IMR-90 (cell line): ENCODE results near the gene UST. TPM values are rescaled to one million over a fixed set of nuclear protein-coding genes. Genes with fewer than 3 reads are reported as not detected.

Source experiments
- ATAC-seq: fragments of 200-7000 bp; cut with Tn5 transposase; 2 replicates; pipeline ENCODE4 v1.9.1; 2020; ENCODE audit warnings: low read depth, mild to moderate bottlenecking, moderate library complexity
- BruUV-seq: library from RNA; stranded (reverse); fragments of 400-500 nt; replicated peaks from 2 replicates; lab custom pipeline; 2021; lab: Mats Ljungman, UMichigan
- CTCF ChIA-PET: fragments of 300-600 bp; formaldehyde crosslinking; extraction: SDS; loops from one replicate; lab custom pipeline; 2021; ENCODE audit warnings: antibody characterized with exemption; lab: Yijun Ruan, JAX
- POLR2A ChIA-PET: fragments of 300-600 bp; sonication (Branson Sonifier 250); formaldehyde crosslinking; loops from one replicate; lab custom pipeline; 2022; ENCODE audit warnings: antibody characterized with exemption; ENCODE audit not compliant: unreplicated experiment; lab: Charles Lee
- DNase-seq: peaks from one replicate; pipeline ENCODE4 v3.0.0; 2013
- H2AFZ ChIP-seq: replicated peaks from 2 replicates; pipeline ENCODE3; 2013; ENCODE audit warnings: low read length, mild to moderate bottlenecking; ENCODE audit not compliant: poor library complexity
- H2AK5ac ChIP-seq: 2 replicates; pipeline ENCODE4 v1.6.1; 2013; ENCODE audit warnings: low read depth, low read length, inconsistent platforms
- H2AK9ac ChIP-seq: replicated peaks from 2 replicates; pipeline ENCODE3; 2013; ENCODE audit warnings: mild to moderate bottlenecking, low read depth, low read length, moderate library complexity; ENCODE audit not compliant: poor library complexity
- H2BK120ac ChIP-seq: 2 replicates; pipeline ENCODE4 v1.6.1; 2013; ENCODE audit warnings: low read depth, low read length, inconsistent platforms
- H2BK15ac ChIP-seq: 3 replicates; pipeline ENCODE4 v1.6.1; 2013; ENCODE audit warnings: low read depth, low read length, inconsistent platforms
- H2BK20ac ChIP-seq: 2 replicates; pipeline ENCODE4 v1.6.1; 2013; ENCODE audit warnings: low read depth, mild to moderate bottlenecking, inconsistent platforms, low read length, moderate library complexity
- H2BK5ac ChIP-seq: 2 replicates; pipeline ENCODE4 v1.6.1; 2013; ENCODE audit warnings: mild to moderate bottlenecking, low read depth, low read length, inconsistent platforms; ENCODE audit not compliant: poor library complexity, severe bottlenecking
- H3K14ac ChIP-seq: replicated peaks from 2 replicates; pipeline ENCODE4 v1.6.1; 2013; ENCODE audit warnings: low read depth, low read length, inconsistent platforms
- H3K18ac ChIP-seq: 2 replicates; pipeline ENCODE4 v1.6.1; 2013; ENCODE audit warnings: low read depth, low read length, control low read depth
- H3K23ac ChIP-seq: 2 replicates; pipeline ENCODE4 v1.6.1; 2013; ENCODE audit warnings: low read depth, low read length, inconsistent platforms
- H3K27ac ChIP-seq: 2 replicates; pipeline ENCODE4 v1.5.1; 2013; ENCODE audit warnings: mild to moderate bottlenecking, control low read depth, low read length; ENCODE audit not compliant: insufficient read depth
- H3K27me3 ChIP-seq: 2 replicates; pipeline ENCODE4 v1.6.1; 2013; ENCODE audit warnings: low read length; ENCODE audit not compliant: control insufficient read depth, insufficient read depth
- H3K36me3 ChIP-seq: 2 replicates; pipeline ENCODE4 v1.6.1; 2013; ENCODE audit warnings: low read length, mixed read lengths; ENCODE audit not compliant: control insufficient read depth, insufficient read depth
- H3K4ac ChIP-seq: 2 replicates; pipeline ENCODE4 v1.6.1; 2013; ENCODE audit warnings: low read depth, low read length, inconsistent platforms
- H3K4me1 ChIP-seq: 2 replicates; pipeline ENCODE4 v1.6.1; 2013; ENCODE audit warnings: low read length, mixed read lengths; ENCODE audit not compliant: control insufficient read depth, insufficient read depth
- H3K4me2 ChIP-seq: 2 replicates; pipeline ENCODE4 v1.6.1; 2013; ENCODE audit warnings: low read depth, mild to moderate bottlenecking, control low read depth, low read length, moderate library complexity
- H3K4me3 ChIP-seq: 2 replicates; pipeline ENCODE4 v1.5.1; 2013; ENCODE audit warnings: low read depth, mild to moderate bottlenecking, control low read depth, low read length, moderate library complexity; ENCODE audit not compliant: insufficient read depth
- H3K56ac ChIP-seq: 2 replicates; pipeline ENCODE4 v1.6.1; 2013; ENCODE audit warnings: low read length, inconsistent platforms; ENCODE audit not compliant: insufficient read depth; ENCODE audit errors: extremely low read depth
- H3K79me1 ChIP-seq, 2 experiments: 2 replicates each; pipeline ENCODE4 v1.6.1; 2013; ENCODE audit warnings: low read length in 2 of 2, inconsistent platforms in 1 of 2, low read depth in 1 of 2
- H3K9ac ChIP-seq: 2 replicates; pipeline ENCODE4 v1.6.1; 2013; ENCODE audit warnings: low read depth, low read length, control low read depth
- H3K9me1 ChIP-seq: 2 replicates; pipeline ENCODE4 v1.6.1; 2013; ENCODE audit warnings: low read length, inconsistent platforms; ENCODE audit not compliant: insufficient read depth
- H3K9me3 ChIP-seq: 2 replicates; pipeline ENCODE4 v1.6.1; 2013; ENCODE audit warnings: low read length; ENCODE audit not compliant: control insufficient read depth, insufficient read depth
- H4K20me1 ChIP-seq: 2 replicates; pipeline ENCODE4 v1.6.1; 2013; ENCODE audit warnings: low read length, inconsistent platforms; ENCODE audit not compliant: insufficient read depth
- H4K5ac ChIP-seq: 2 replicates; pipeline ENCODE4 v1.6.1; 2013; ENCODE audit warnings: mild to moderate bottlenecking, low read depth, low read length, control low read depth
- H4K8ac ChIP-seq, 2 experiments: 2 replicates each; pipeline ENCODE4 v1.6.1; 2013; ENCODE audit warnings: low read depth in 2 of 2, low read length in 2 of 2, control low read depth in 1 of 2, inconsistent platforms in 1 of 2
- H4K91ac ChIP-seq: 2 replicates; pipeline ENCODE4 v1.6.1; 2013; ENCODE audit warnings: low read depth, low read length, inconsistent platforms; ENCODE audit not compliant: insufficient read depth
- CEBPB ChIP-seq: IDR thresholded peaks from 2 replicates; pipeline ENCODE4 v1.6.1; 2012; ENCODE audit warnings: low read depth, low read length, improper control_type of control experiment
- FOS ChIP-seq: fragments of 150-350 bp; IDR thresholded peaks from 2 replicates; pipeline ENCODE4 v1.6.1; 2016; ENCODE audit warnings: low read depth, low read length
- MAZ ChIP-seq: IDR thresholded peaks from 2 replicates; pipeline ENCODE4 v1.6.1; 2012; ENCODE audit warnings: low read depth, mild to moderate bottlenecking, low read length, improper control_type of control experiment, moderate library complexity, borderline replicate concordance
- NFE2L2 ChIP-seq: fragments of 150-350 bp; IDR thresholded peaks from 2 replicates; pipeline ENCODE4 v1.6.1; 2016; ENCODE audit warnings: low read depth, mild to moderate bottlenecking, low read length
- RAD21 ChIP-seq: IDR thresholded peaks from 2 replicates; pipeline ENCODE4 v1.6.1; 2012; ENCODE audit warnings: low read length, improper control_type of control experiment
- SMC3 ChIP-seq: fragments of 150-350 bp; IDR thresholded peaks from 2 replicates; pipeline ENCODE4 v1.6.1; 2016; ENCODE audit warnings: low read depth, mild to moderate bottlenecking, antibody characterized with exemption, low read length, moderate library complexity
- WGBS, 2 experiments: methylation state at CpG; one replicate each; pipeline versions ENCODE4 v1.1.5 to v1.1.7; 2013; ENCODE audit warnings: missing lambda C conversion rate in 2 of 2; ENCODE audit not compliant: insufficient read length in 1 of 2; ENCODE audit errors: extremely low coverage in 2 of 2; 5-methylcytosine and 5-hydroxymethylcytosine counted together
- dilution Hi-C: fragments of 300-500 bp; cut with HindIII; formaldehyde crosslinking; loops from one replicate; pipeline ENCODE4 v1.14.3; 2018; ENCODE audit warnings: low sequenced_read_pairs; ENCODE audit not compliant: unreplicated experiment
- in situ Hi-C: fragments of 300-500 bp; cut with MboI; formaldehyde crosslinking; loops from 3 replicates; pipeline ENCODE4 v1.14.3; 2019; ENCODE audit warnings: low sequenced_read_pairs, inconsistent platforms, mixed read lengths
- intact Hi-C: fragments of 100-400 bp; cut with micrococcal nuclease; formaldehyde crosslinking; loops from 2 replicates; pipeline ENCODE4 v1.10.0; 2022
- polyA plus RNA-seq, 3 experiments: library from polyadenylated mRNA; depleted of rRNA; stranded (reverse); fragments of >200 nt; gene quantifications; 2 replicates each; pipeline ENCODE4 v1.2.3, GENCODE V29; 2012; ENCODE audit warnings: low replicate concordance in 1 of 3
- total RNA-seq: library from RNA; depleted of rRNA; stranded (reverse); fragments of >200 nt; gene quantifications from 2 replicates; pipeline ENCODE4 v1.2.3, GENCODE V29; 2012
- TF ChIP-seq, protein P1 (sequence below): fragments of 150-350 bp; IDR thresholded peaks from 2 replicates; pipeline ENCODE4 v1.6.1; 2016; ENCODE audit warnings: low read depth, mild to moderate bottlenecking, low read length, moderate library complexity, borderline replicate concordance

The UST gene
- total and polyA plus RNA-seq, 2 of the 4 experiments (the other 2 are of a cell fraction) = 7.7 to 13.8 TPM

DNA sequence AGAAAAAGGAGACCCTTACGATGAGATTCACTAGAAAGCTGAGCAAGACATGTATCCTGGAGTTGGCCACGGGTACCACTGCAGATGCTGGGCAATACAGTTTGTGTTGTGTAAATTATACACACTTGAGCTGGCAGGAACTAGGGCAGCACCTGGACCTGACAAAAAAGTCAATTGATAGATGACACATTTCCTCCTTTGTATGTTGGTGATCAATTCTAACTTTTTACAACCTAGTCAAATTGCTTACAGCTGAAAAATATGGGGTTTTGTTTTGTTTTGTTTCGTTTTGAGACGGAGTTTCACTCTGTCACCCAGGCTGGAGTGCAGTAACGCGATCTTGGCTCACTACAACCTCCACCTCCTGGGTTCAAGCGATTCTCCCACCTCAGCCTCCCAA lies 108.9 kb downstream of the UST start:
- Histone ChIP-seq H3K9me1 (peaks cover 13% of the 10 kb centered on the region), H2AK9ac (no peak overlapping the region), H2AK5ac (no peak overlapping the region), H3K4ac (no peak overlapping the region), H2BK15ac (no peak overlapping the region), H3K4me2 (no peak overlapping the region), H3K9me3 (no peaks in the 10 kb centered on the region), H2BK5ac (no peak overlapping the region), H3K4me3 (no peak overlapping the region), H4K91ac (no peak overlapping the region), H2BK120ac (no peak overlapping the region), H4K5ac (no peak overlapping the region), H3K23ac (no peak overlapping the region), H4K20me1 (peaks cover 28% of the 10 kb centered on the region), H3K36me3 (no peaks in the 10 kb centered on the region), H4K8ac (no peak overlapping the region), H3K79me1 (peaks cover 18 to 30% of the 10 kb centered on the region in 2 experiments), H3K56ac (no peak overlapping the region), H2AFZ (no peak overlapping the region), H3K18ac (no peak overlapping the region), H3K9ac (no peak overlapping the region), H3K27me3 (peaks cover 2% of the 10 kb centered on the region; the same call in 1 of the 2 replicates), H2BK20ac (no peak overlapping the region), H3K27ac (no peak overlapping the region), H3K14ac (no peak overlapping the region), H3K4me1 (peaks cover 8% of the 10 kb centered on the region)
- POLR2A ChIA-PET = no interaction called here
- in situ Hi-C loops (no loop called here), intact Hi-C loops (loop anchor here (5.0 kb wide), 1 partner anchor 108 kb away; the partner anchor contains the start of gene UST), dilution Hi-C loops (no loop called here)
- TF ChIP-seq, protein P1, sequence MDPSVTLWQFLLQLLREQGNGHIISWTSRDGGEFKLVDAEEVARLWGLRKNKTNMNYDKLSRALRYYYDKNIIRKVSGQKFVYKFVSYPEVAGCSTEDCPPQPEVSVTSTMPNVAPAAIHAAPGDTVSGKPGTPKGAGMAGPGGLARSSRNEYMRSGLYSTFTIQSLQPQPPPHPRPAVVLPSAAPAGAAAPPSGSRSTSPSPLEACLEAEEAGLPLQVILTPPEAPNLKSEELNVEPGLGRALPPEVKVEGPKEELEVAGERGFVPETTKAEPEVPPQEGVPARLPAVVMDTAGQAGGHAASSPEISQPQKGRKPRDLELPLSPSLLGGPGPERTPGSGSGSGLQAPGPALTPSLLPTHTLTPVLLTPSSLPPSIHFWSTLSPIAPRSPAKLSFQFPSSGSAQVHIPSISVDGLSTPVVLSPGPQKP = no peak
- no peak for TF ChIP-seq MAZ
- no peak for TF ChIP-seq SMC3
- no peak for TF ChIP-seq CEBPB
- TF ChIP-seq FOS = no peak
- TF ChIP-seq NFE2L2 = no peak
- TF ChIP-seq RAD21 = no peak
- no TSS peak for BruUV-seq
- ATAC-seq (no peak), DNase-seq (no peak)
- WGBS, 2 experiments = 83% methylated on average over 1 of the region's 7 CpGs; no CpG with 5 or more reads in 1 of the 2 experiments
- CTCF ChIA-PET = no interaction called here
